HPDE6-E6E7 (cell line): ENCODE measurements around the gene RBFOX2.
"Not testable (repeated sequence)": the region's sequence is repeated elsewhere in the genome, so short reads cannot be mapped to it uniquely, and the experiment has no call there.

ENCODE experiments used
- DNase-seq: peaks from one replicate; pipeline ENCODE4 v3.0.0; 2011; ENCODE audit warnings: missing footprints; ENCODE audit errors: extremely low spot score

Gene RBFOX2

DNA sequence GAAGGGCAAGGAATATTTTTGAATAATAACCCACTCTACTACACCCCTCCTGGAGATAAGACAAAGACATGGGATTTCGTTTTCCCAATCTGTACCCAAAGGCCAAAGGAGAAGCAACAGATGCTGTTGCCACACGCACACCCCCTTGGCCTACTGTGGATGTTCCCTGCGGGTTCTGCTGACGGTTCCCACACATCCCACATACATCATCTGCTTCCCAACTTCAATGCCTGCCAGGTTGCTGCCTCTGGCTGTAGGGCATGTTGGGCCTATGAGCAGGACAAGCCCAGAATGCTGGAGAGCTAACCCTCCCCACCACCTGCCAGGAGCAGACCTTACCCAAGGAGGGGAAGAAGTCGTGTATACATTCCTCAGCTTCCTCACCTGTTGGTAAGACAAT is 13.6 kb upstream of the RBFOX2 start:
- DNase-seq = no peak

DNA sequence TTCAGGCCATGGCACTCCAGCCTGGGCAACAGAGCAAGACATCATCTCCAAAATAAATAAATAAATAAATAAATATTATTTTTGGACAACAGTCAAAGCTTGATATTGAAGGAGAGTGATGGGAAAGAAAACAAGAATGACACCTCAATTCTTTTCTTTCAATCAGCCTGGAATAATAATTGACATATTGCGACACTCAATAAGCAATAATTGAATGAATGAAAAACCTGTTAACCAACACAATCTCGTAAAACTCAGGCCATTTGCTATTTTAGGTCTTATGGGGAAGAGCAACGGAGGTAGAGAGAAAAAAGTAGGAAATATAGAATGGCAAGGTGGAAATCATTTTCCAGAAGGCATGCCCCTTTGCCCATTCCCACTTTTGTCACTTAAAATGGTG is 10.5 kb upstream of the RBFOX2 start:
- DNase-seq = no peak

DNA sequence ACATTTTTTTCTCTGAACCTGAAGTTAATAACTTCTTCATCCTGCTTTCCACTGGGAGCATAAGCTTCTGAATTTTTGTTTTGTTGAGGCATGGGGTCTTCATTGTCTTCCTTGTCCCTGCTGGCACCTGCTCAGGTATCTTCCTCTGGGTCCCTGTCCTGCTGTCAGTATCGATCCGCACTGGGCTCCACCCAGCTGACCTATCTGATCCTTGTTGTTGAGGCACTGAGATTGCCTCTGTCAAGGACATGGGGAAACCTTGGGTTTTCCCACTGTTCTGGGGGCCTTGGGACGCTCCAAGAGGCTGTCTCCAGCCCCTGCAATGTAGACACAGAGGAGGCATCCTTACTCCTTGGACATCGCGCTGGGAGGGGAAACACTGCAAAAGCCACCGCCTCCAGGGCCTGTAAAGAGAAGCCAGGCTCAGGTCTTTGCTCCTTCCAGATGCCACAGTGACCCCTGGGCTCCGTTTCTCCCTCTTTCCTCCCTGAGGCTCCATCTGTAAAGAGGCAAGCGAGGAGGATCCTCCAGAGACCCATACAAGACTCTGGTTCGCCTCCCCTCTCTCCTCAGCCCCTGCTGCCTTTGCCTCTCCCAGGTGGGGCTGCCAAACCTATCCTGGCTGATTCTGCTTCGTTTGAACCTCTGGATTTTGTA is 8.6 kb upstream of the RBFOX2 start:
- no peak for DNase-seq

DNA sequence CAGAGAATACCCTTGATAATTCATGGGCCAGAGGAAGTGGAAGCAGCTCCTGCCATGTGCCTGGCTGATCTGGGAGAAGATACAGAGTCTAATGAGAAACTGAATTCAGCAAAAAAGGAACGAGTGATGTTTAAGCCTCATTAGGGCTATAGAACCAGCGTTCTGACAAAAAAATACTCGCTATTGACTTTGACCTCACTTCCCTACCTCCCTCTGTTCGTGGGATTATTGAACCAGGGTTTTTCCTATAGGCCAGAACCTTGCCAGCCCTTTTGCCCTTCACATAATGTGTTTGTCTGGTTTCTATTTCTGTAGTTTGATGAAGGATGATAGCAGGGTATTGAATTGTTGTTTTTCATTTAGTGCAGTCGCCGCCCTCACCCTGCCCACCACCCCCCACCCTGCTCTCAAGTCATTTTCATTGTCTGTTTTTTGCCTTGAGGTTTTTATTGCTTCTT is 7.6 kb upstream of the RBFOX2 start:
- DNase-seq = no peak

GRCh38 chr22:36032611-36033010 is 4.0 kb upstream of the RBFOX2 start:
- DNase-seq = no peak

DNA sequence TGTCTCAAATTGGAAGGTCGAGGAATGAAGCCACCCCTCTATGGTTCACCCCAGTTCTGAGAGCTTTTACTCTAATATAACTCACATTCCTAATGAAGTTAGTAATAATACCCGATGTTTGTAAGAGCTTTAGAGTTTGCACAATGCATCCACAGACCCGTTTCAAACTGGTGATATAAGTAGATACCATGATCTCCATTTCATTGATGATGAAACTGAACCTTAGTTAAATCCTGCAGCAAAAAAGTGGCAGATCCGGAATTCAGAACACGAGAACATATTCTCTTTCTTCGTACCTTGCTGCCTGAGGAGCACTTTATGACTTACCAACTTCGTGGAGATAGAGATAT is 757 bp upstream of the RBFOX2 start:
- DNase-seq = no peak

DNA sequence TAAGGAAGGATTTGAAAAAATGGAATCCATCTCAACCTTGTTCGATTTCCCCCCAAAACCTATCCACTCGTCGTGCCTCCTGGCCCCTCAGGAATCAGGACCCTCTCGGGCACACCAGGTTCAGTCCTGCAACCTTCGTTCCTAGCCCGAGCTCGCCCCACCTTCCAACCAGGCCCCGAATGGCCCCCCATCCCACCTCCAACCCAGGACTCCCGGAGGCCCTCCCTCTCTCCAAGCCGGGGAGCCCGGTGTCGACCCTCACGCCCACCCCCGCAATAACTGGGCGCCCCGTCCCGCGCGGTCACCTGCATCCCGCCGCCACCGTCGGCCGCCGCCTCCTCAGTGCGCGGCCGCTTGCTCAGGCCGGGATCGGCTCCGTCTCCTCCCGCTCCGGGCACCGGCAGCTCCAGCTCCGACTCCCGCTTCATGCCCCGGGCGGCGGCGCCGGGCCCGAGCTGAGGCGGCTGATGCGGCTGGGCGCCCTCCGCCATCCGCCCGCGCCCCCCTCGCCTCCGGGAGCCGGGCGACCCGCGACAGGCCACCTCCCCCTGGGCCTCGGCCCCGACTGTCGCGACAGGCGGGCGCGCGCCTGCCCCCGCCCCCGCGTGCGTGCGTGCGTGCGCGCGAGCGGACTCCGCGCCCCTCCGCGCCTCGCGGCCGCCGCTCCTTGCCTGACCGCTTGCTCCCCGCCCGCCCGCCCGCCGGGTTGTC is 534 bp downstream of the RBFOX2 start:
- DNase-seq = peak; percentile 38

DNA sequence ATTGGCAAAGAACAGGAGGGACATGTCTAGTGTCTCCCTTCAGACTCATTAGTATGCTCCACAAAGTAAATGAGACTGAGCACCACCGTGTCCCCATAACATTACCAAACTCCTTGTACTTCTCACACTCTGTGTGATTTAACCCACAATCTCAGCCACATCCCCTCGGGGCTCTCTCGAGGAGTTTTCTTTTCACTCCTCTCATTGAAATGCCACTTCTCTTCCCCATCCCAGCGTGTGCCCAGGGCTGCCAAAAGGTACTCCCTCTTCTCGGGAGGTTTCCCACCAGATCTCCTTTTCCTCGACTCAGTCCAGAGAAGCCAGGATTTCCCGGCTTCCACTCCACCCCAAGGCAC is 1.1 kb downstream of the RBFOX2 start:
- DNase-seq = no peak

DNA sequence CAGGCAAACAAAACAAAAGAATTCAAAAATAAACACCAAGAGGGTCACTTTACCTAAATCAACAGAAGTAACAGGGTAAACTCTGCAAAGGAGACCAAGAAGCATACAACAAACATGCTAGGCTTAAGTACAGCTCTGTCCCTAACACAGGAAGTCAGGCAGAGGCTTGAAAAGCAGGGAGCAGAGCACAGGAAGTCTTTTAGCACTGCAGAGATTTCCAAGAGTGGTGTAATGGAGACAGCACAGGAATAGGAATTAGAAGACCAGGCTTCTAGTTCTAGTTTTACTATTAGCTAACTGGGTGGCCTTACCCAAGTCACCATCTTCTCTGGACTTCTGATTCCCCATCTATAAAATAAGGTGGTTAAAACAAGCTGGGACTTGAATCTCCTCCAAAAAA is 1.9 kb downstream of the RBFOX2 start:
- no peak for DNase-seq

- no peak for DNase-seq
Measured at GRCh38 chr22:36022697-36023096, 5.9 kb downstream of the RBFOX2 start.

- no peak for DNase-seq
Measured at GRCh38 chr22:36022162-36022561, 6.5 kb downstream of the RBFOX2 start.

DNA sequence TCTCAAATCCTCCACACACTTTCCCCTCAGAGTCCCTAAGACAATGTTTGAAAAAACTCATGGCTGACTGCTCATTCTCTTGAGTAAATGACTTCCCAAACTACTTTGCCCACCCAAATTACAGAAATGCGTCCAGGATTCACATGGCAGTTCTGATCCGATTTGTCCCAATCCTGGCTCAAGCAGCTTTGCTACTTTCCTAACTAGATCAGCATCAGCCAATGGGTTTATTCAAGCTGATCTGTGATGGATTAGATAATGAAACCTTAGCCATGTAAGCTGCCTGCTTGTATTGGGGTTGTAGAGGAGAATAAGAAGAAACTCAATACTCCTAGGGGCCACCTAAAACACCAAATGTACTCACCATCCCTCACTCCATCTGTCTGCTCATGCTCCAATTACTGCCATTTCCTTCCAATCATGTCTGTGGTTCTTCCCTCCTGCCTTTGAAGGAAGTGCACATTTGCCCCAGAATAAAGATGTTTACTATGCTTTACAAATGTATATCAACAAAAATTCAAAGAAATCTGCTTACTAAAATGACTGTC is 6.9 kb downstream of the RBFOX2 start:
- DNase-seq = no peak

DNA sequence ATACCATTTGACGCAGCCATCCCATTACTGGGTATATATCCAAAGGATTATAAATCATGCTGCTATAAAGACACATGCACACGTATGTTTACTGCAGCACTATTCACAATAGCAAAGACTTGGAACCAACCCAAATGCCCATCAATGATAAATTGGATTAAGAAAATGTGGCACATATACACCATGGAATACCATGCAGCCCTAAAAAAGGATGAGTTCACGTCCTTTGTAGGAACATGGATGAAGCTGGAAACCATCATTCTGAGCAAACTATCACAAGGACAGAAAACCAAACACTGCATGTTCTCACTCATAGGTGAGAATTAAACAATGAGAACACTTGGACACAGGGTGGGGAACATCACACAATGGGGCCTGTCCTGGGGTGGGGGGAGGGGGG is 7.8 kb downstream of the RBFOX2 start:
- not testable (repeated sequence) for DNase-seq

- no peak for DNase-seq
Measured at GRCh38 chr22:36017651-36018091, 11.0 kb downstream of the RBFOX2 start.

DNA sequence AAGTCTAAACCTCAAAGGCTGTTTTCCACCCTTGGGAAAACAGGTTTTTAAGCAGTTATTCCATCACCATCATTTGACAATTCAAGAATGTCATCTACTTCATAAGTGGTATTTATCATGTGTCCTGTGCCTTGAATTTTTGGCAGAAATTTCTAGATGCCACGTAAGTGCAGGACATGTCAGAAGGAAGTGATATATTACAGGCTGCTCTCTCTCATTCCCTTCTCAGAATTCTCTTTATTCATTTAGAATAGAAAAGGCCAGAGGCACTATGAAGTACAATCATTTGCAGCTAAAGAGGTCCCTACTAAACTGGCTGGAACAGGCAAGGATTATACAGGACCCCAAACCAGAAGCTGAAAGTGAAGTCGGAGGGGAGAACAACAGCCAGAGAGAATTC is 11.9 kb downstream of the RBFOX2 start:
- no peak for DNase-seq

DNA sequence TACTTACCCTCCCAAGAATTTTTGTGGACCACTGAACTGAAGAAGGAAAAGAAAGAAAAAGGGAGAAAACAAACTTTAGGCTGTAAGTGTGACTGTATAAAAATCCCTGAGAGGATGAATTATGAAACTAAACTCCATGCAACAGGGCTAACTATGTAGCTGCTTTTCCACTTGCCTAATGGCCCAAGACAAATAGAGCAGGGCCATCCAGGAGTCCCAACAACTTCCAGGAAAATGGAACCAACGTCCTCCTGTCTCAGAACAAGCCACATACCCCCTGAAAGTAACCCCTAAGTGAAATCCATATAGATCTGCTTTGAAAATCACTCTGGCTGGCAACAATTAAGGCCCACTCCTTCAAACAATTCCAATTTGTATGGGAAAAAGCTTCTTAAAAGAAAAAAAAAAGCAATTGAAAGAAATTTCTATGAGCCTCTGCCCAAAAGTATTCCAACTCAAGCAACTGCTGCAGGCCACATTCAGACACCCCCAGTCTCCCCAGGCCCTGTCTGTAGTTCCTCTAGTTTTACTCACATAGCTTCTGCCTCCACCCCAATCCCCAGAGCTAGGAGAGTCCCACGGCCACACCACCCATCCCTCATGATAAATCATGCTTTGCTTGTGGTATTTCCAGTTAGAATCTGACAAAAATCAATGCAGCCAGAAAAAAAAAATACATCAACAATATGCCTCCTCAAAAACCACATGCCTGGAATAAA is 12.7 kb downstream of the RBFOX2 start:
- no peak for DNase-seq

DNA sequence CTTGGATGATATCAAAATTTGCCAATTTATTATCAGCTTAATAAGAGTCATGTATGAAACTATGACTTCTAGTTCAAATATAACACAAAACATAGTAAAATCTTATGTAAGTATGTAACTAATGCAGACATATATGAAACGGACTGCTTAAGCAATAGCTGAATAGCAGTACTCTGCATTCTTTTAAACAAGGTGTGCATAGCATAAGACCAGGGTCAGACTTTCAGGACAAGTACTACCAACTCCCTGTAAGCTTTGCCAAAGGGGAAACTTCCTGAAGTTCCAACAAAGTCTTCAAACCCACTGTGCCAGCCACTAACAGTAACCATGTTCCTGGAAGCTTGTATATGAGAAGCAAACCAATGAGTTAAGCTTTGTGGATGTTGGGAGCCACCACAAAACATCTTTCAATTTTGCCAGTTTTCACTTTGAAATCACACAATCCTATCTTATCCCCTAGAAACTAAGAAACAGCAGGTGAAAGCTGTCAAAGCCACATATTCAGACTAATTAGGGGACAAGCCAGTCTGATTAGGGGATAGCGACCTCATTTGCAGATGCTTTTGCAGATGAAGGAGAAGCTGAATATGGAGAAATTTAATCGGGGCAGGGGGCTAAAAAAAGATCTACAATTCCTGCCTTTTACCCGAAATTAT is 13.3 kb downstream of the RBFOX2 start:
- DNase-seq = no peak

GRCh38 chr22:36014546-36015074 is 14.0 kb downstream of the RBFOX2 start:
- DNase-seq = no peak

GRCh38 chr22:36012332-36012731 is 16.3 kb downstream of the RBFOX2 start:
- DNase-seq = no peak

- DNase-seq = peak; percentile 14
Measured at GRCh38 chr22:36010882-36011281, 17.7 kb downstream of the RBFOX2 start.

GRCh38 chr22:36010090-36010489 is 18.5 kb downstream of the RBFOX2 start:
- no peak for DNase-seq

GRCh38 chr22:36009085-36009484 is 19.5 kb downstream of the RBFOX2 start:
- DNase-seq = no peak
